ENCODE results near the gene LUC7L3.

- TF ChIP-seq POLR2AphosphoS5 (IDR thresholded peaks at IDR 0.05; ENCODE audit: low read depth): no peak
- no peak for TF ChIP-seq CTCF (IDR thresholded peaks at IDR 0.05; ENCODE audit: insufficient read depth, low read length)
- TF ChIP-seq REST (IDR thresholded peaks at IDR 0.05; ENCODE audit: insufficient replicate concordance, low read depth): no peak
Measured at GRCh38 chr17:50778988-50779387, 59.6 kb downstream of the LUC7L3 start.
